Fibroblast of villous mesenchyme (primary cell): ENCODE results near the gene SKIDA1. TPM values are rescaled to one million over a fixed set of nuclear protein-coding genes. Genes with fewer than 3 reads are reported as not detected.

Source experiments
- DNase-seq: peaks from one replicate; pipeline ENCODE4 v3.0.0-alpha.2; 2010; ENCODE audit warnings: low read depth
- H3K4me3 ChIP-seq: 2 replicates; pipeline ENCODE4 v1.5.1; 2011; ENCODE audit warnings: low read depth, mild to moderate bottlenecking, low read length
- total RNA-seq: library from RNA; depleted of rRNA; stranded (reverse); fragments of >200 nt; gene quantifications from 2 replicates; pipeline ENCODE4 v1.2.3, GENCODE V29; 2012
- TF ChIP-seq, protein P1 (sequence below): IDR thresholded peaks from 2 replicates; pipeline ENCODE4 v1.5.1; 2012; ENCODE audit warnings: low read depth, mild to moderate bottlenecking, low read length; ENCODE audit not compliant: insufficient read depth

SKIDA1 gene
- total RNA-seq, 1 donor: 0.43 TPM

DNA sequence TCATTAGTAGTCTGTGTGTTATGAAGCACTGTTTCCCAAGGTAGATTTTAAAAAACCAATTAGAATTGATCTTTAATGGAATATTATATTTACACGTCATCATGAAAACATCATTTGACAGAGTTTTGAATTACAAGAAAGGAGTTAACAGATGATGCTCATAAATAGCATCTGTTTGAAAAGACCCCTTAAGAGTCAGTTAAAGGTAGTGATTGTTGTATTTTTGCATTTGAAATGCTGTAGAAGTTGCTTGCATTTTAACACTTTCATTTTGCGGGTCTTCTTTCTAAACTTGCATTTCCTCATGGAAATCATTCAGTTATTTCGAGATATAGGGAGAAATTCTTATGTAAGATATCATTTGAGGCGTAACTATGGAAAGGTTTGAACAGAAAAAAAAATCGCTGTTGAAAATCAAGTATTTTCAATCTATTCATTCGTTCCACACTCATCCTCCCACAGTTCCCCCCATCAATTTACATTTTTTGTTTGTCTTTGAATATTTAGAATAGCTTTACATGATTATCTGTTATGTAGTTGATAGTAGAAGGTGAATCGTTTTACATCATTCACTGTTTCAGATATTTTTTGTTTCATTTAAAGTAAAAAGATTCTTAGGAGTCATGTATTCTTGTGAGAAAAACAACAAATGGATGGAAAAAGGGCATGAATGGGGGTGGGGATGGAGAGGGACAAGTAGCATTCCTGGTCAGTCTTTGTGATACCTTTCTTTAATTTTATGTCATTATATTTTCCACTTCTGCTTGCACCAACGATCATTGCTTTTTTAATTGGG is 3.0 kb upstream of the SKIDA1 start:
- TF ChIP-seq, protein P1, sequence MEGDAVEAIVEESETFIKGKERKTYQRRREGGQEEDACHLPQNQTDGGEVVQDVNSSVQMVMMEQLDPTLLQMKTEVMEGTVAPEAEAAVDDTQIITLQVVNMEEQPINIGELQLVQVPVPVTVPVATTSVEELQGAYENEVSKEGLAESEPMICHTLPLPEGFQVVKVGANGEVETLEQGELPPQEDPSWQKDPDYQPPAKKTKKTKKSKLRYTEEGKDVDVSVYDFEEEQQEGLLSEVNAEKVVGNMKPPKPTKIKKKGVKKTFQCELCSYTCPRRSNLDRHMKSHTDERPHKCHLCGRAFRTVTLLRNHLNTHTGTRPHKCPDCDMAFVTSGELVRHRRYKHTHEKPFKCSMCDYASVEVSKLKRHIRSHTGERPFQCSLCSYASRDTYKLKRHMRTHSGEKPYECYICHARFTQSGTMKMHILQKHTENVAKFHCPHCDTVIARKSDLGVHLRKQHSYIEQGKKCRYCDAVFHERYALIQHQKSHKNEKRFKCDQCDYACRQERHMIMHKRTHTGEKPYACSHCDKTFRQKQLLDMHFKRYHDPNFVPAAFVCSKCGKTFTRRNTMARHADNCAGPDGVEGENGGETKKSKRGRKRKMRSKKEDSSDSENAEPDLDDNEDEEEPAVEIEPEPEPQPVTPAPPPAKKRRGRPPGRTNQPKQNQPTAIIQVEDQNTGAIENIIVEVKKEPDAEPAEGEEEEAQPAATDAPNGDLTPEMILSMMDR: no peak
- peak overlapping the region; percentile 72 for H3K4me3 ChIP-seq
- peak; percentile 17 for DNase-seq

DNA sequence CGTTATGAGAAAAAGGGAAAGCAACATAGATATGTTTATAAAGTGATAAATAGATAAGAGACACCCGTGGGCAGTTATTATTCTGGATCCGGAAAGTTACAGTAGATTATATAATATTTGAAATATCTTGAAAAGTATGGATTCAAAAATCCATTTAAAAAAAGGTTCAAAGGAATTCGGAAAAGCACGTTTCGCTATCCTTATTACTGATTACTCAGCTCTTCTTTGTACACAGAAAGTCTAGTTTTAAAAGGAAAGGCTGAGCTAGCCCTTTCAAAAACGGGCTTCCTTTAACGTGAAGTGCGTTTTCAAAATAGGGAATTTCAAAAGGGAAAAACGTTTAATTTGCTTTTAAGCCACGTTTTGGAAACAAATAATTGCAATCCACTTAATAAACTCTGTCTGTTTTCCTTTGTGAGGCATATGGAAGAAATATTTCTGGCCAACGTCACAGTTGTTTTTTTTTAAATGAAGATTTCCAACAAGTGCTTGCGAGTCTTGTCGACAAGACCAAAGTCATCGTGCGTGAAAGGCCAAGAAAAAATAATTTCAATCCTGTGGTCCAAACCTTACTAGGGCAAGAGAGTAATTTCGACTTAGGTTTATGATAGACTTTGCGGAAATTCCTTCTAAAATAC is 2.2 kb upstream of the SKIDA1 start:
- peak; percentile 63 for DNase-seq
- TF ChIP-seq, protein P1: no peak
- peak overlapping the region; percentile 72 for H3K4me3 ChIP-seq

DNA sequence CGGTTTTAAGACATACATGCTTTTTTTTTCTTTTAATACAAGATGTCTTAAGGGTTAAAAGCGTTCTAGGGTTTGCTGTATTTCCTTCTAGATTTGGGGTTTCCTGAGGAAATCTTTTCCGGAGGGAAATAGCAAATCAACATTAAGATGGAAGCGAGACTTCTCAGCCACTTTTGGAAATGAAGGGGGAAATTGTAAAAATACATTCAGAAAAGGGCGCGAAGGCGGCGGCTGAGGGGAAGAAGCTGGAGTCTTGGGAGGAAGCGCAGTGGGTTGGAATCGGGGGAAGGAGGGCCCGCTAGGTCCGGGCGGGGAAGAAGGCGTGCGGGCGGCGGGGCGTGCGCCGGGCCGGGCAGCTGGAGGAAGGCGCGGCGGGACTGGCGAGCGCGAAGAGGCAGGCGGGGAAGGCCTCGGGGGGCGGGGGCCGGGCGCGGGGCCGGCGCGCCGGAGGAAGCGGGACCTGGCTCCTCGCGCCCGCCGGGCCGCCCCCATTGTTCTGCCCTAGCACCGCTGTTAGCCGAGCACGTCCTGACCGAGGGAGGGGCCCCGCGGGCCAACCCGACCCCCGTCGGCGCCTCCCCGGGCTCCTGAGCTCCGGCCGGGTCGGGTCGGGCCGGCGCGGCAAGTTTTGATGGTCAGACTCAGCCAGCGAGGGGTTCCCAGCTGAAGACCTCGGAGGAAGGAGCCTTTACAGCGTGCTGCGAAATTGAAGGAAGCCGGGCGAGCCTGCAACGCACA is 1.5 kb upstream of the SKIDA1 start:
- H3K4me3 ChIP-seq: peak overlapping the region; percentile 72
- DNase-seq: peak; percentile 73
- TF ChIP-seq, protein P1: no peak

DNA sequence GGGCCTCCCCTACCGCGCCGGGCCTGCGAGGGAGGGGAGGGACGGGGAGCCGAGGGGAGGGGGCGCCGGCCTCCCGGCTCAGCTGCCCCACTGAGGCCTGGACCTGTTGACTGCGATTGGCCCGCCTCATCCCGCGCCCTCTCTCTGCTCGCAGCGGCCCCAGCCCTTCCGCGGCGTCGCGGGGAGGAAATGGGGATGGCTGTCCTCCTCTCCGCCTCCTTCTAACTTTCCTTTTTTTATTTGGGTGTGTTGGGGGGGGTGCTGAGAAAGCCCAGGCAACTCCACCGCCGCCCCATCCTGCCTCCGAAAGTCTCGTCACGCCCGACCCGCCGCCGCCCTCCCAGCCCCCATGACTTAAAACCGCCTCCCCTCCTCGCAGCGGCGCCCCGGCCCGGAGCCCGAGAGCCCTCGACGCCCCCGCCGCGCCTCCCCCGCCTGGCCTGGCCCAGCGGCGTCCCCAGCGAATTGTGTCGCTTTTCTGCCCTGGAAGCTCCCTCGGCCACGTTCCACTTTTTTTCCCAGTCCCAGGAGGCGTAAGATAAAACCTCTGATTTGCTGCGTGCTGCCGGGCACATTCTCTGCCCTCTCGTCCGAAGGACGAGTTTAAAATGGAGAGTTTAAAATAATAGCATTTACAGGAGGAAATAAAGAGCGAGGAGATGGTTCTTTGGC is 842 bp upstream of the SKIDA1 start:
- H3K4me3 ChIP-seq: peak overlapping the region; percentile 72
- peak; percentile 80 for DNase-seq
- TF ChIP-seq, protein P1: no peak

DNA sequence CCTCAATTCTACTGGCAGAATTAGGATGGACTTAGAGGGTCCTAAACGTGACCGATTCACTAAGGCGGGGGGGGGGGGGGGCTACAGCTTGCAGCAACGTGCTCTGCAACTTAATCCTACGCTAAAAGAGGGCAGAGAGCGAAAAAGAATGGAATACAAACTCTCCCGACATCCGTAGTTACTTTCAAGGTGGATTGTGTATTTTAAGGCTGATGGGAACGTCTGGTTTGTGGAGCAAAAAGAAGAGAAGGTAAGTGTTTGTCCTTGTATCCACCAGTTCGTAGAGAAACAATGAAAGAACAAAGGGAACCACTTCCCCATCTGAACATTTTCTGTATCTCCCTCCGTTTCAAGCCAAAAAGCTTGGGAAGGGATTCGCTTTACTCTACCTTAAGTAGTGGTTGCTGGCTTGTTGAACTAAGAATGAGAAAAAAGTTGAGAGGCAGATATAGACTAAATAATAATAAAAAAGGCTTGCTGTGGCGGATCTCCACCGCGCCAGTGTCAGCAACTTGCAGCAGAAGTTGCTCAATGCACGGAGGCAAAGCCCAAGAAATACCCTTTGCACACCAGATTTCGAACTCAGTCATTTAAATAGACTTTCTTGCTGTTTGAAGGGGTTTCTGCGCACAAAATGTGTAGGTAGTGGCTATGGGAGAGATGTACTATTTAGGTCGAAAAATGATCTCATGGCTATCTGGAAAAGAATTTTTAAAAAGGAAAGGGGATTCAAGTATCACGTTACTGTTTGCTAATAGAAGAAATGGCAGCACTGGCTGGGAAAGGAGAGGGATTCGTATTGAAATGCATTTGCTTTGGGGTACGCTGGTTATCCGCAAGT is 736 bp downstream of the SKIDA1 start:
- peak overlapping the region; percentile 72 for H3K4me3 ChIP-seq
- DNase-seq: peak; percentile 84
- TF ChIP-seq, protein P1: no peak

DNA sequence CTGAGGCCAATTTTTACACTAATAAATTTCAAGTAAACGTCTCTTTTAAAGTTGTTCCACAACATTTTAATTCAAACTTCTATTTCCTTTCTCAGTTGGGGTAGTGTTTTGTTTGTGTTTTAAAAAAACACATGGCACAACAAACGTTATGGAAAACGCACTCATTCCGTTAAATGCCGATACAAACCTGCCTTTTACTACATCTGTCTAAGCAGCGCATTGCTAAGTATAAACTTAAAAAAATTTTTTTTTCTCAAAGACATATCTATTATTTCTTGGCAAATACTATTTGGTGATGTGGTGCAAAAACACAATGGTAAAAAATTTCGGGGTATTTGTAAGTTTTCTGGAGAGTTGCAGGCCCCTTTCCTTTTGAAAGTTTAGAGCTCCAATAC is 1.4 kb downstream of the SKIDA1 start:
- DNase-seq: no peak
- H3K4me3 ChIP-seq: peak overlapping the region; percentile 72
- TF ChIP-seq, protein P1: no peak
